Duodenal mucosa (tissue), 2 donors: ENCODE results near the gene VTI1A.

Source experiments
- H3K27ac ChIP-seq: one replicate; pipeline ENCODE4 v1.7.0; 2013; ENCODE audit warnings: low read depth, low read length
- H3K27me3 ChIP-seq, 2 donors: one replicate each; pipeline ENCODE4 v1.7.0; 2013; ENCODE audit warnings: low read length in 2 of 2, control low read depth in 1 of 2; ENCODE audit not compliant: insufficient read depth in 2 of 2, control insufficient read depth in 1 of 2
- H3K36me3 ChIP-seq, 2 donors: one replicate each; pipeline ENCODE4 v1.7.0; 2013; ENCODE audit warnings: low read length in 2 of 2, control low read depth in 1 of 2; ENCODE audit not compliant: insufficient read depth in 2 of 2, control insufficient read depth in 1 of 2
- H3K4me1 ChIP-seq, 2 donors: one replicate each; pipeline ENCODE4 v1.7.0; 2013; ENCODE audit warnings: low read length in 2 of 2, control low read depth in 1 of 2; ENCODE audit not compliant: insufficient read depth in 2 of 2, control insufficient read depth in 1 of 2
- H3K4me3 ChIP-seq, 2 donors: one replicate each; pipeline ENCODE4 v1.7.0; 2013; ENCODE audit warnings: low read length in 2 of 2, low read depth in 1 of 2
- H3K9ac ChIP-seq, 2 donors: one replicate each; pipeline ENCODE4 v1.7.0; 2013; ENCODE audit warnings: low read length in 2 of 2, low read depth in 1 of 2
- H3K9me3 ChIP-seq, 2 donors: one replicate each; pipeline ENCODE4 v1.7.0; 2013; ENCODE audit warnings: low read length in 2 of 2, control low read depth in 1 of 2; ENCODE audit not compliant: control insufficient read depth in 1 of 2

Gene VTI1A

DNA sequence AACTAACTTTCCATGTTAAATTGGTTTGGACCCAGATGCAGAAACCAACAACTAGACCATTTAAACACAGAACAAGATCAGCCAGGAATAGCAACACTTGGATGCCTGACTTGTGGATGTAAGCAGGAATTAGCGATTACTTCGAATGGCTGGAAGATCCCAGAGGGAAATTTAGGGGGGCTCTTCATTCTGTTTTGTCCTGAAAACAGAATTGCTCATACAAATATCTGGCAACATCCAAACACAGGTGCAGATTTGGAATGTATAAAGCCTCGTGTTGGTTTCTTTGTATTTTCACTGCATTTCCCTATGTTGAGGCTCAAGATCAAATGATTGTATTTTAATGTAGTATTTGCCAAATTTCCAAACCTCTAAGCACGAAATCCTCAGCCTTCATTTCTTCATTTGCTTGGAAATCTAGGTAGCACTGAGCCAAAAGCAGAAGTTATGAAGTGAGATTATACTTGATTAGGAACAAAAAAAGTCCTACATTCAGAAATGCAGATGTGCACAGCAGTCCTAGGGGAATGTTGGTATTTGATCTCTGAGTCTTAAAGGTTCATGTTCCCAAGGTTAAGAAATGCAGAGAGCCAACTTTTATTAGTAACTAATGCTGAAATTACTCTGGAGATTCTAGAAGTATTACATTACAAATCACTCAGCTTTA is 254.3 kb downstream of the VTI1A start:
- Histone ChIP-seq H3K9me3 (no peaks in the 10 kb centered on the region), H3K27ac (no peak overlapping the region), H3K36me3 (no peaks in the 10 kb centered on the region), H3K4me1 (no peaks in the 10 kb centered on the region), H3K9ac (no peak overlapping the region), H3K4me3 (no peak overlapping the region), H3K27me3 (no peaks in the 10 kb centered on the region)

DNA sequence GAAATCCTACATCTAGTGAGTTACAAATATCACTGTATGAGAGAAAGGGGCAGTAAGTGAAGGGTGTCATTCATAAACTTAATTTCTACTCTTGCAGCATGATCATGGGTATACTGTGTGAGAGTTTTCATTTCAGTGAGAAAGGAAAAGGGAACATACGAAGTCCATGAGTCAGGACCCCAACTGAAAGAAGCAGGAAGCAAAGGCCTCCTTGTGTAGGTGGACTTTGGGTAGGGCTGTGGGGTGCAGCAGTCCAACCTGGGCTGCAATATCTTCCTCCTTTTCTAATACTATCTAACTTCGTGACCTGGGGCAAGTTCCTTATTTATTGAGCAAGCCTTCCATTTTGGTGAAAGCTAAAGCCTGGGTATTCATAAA is 254.9 kb downstream of the VTI1A start:
- no peaks in the 10 kb centered on the region for H3K9me3 ChIP-seq
- H3K9ac ChIP-seq, result no peak overlapping the region
- H3K4me3 ChIP-seq, result no peak overlapping the region
- no peaks in the 10 kb centered on the region for H3K27me3 ChIP-seq
- H3K4me1 ChIP-seq, result no peaks in the 10 kb centered on the region
- H3K27ac ChIP-seq, result no peak overlapping the region
- no peaks in the 10 kb centered on the region for H3K36me3 ChIP-seq

DNA sequence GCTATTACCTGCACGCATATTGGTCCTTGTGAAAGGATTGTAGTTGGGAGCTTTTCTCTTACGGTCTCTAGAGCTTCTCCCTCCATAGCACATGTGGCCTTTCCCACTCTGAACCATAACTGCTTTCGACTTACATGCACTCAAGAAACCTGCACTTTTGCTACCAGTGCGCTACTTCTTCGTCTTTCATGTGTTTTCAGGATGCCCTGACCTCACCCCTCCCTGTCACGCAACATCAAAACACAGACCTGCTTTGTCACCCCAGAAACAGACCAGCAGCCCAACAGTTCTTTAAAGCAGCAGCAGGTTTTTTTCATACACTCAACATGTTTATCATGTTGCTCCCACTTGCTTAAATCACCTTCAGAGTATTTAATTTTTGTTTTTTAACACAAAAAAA is 259.6 kb downstream of the VTI1A start:
- Histone ChIP-seq H3K27ac (no peak overlapping the region), H3K36me3 (no peaks in the 10 kb centered on the region), H3K4me3 (no peak overlapping the region), H3K9ac (no peak overlapping the region), H3K4me1 (no peaks in the 10 kb centered on the region), H3K27me3 (no peaks in the 10 kb centered on the region), H3K9me3 (no peaks in the 10 kb centered on the region)

DNA sequence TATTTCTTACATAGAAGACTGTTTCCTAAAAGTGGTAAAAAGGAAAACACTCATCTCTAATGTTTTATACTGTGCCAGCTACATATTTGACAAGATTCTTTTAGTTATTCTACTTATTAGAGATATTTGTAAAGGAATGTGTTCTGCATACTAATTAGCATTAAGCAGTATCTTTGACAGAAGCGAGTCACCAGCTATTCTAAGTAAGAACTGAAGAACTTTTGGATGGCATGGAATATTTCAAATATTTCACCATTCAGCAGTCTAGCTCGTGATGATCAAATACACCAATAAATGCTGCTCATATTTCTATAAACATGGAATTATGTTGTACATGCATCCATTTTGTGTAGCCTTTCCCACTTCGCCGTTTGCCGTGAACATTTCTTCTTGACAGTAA is 261.4 kb downstream of the VTI1A start:
- H3K4me1 ChIP-seq, result no peaks in the 10 kb centered on the region
- no peaks in the 10 kb centered on the region for H3K9me3 ChIP-seq
- H3K27me3 ChIP-seq, result no peaks in the 10 kb centered on the region
- H3K27ac ChIP-seq, result no peak overlapping the region
- no peaks in the 10 kb centered on the region for H3K36me3 ChIP-seq
- no peak overlapping the region for H3K4me3 ChIP-seq
- H3K9ac ChIP-seq, result no peak overlapping the region

DNA sequence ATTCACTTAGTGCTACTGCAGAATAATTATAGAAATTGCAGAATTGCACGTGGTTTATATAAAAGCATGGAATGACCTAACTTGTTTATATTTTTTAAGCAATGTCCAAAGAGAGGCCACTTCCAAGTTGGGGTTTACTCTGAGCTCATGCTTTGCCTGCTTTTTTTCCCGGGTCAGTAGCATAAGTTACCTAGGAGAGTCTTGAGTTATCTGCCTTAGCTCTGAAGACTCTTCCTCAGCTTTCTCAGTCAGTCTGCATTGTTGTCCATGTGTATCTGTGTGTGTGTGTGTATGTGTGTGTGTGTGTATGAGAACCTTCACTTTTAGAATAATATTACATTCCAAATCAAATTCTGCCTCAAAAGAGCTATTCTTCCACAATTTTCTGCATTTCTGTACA is 263.5 kb downstream of the VTI1A start:
- Histone ChIP-seq H3K36me3 (no peaks in the 10 kb centered on the region), H3K9ac (no peak overlapping the region), H3K9me3 (no peaks in the 10 kb centered on the region), H3K27me3 (no peaks in the 10 kb centered on the region), H3K27ac (no peak overlapping the region), H3K4me1 (peaks cover 0 to 4% of the 10 kb centered on the region in 2 donors), H3K4me3 (no peak overlapping the region)

DNA sequence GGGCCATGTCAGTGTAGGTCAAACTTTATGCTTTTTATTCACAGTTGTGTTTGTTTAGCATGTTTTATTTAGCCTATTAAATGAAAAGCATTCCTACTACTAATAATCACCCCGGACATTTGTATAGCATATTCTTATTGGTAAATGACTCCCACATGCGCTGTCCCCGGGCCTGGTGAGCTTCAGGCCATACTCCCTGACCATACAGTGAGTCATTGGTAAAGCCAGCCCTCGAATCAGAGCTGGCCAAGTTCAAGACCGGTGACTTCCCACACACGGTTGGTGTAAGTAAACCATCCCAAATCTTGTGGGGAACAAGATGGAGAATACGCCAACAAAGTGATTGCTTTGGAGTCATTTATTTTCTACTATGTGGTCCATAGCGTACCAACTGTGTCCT is 264.4 kb downstream of the VTI1A start:
- Histone ChIP-seq H3K27ac (no peak overlapping the region), H3K4me1 (peaks cover 0 to 4% of the 10 kb centered on the region in 2 donors), H3K36me3 (no peaks in the 10 kb centered on the region), H3K4me3 (no peak overlapping the region), H3K9me3 (no peaks in the 10 kb centered on the region), H3K27me3 (no peaks in the 10 kb centered on the region), H3K9ac (no peak overlapping the region)

DNA sequence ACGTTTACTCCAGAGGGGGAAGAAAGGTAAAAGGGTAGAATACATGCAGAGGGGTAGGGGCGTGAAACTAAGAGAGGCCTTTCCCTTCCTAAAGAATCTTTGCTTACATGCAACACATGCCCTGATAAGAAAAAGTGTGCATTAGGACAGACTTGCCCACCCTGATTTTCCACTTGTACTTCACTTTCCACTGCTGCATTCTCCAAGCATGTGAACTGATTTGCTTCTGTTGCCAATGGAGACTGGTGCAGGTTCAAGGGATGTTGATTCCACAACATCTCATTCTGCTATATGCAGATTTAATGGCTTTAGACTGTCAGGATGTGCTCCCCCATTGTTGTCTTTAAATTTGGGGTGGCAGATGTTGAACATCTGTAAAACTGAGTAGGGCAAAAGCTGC is 265.5 kb downstream of the VTI1A start:
- Histone ChIP-seq H3K4me3 (no peak overlapping the region), H3K9me3 (no peaks in the 10 kb centered on the region), H3K27me3 (no peaks in the 10 kb centered on the region), H3K4me1 (peaks cover 0 to 11% of the 10 kb centered on the region in 2 donors), H3K36me3 (no peaks in the 10 kb centered on the region), H3K27ac (no peak overlapping the region), H3K9ac (no peak overlapping the region)

DNA sequence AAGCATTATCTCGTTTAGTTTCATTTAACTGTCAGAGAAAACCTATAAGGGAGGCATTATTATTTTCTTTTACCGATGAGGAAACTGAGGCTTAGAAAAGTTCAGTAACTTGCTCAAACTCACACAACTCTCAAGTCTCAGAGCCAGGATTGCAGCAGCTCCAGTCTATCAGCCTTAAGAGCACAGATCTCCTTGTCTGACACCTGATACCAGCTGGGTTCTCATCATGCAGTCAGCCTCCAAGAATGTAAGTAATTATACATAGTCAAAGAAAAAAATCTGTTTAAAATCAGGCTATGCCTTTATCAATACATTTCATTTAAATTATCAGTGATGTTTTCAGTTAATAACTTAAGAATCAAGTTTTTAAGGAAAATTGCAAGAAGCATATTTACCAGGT is 266.4 kb downstream of the VTI1A start:
- H3K27ac ChIP-seq, result no peak overlapping the region
- H3K9ac ChIP-seq, result no peak overlapping the region
- H3K36me3 ChIP-seq, result no peaks in the 10 kb centered on the region
- H3K4me1 ChIP-seq, result peaks cover 0 to 11% of the 10 kb centered on the region in 2 donors
- no peaks in the 10 kb centered on the region for H3K27me3 ChIP-seq
- H3K9me3 ChIP-seq, result no peaks in the 10 kb centered on the region
- H3K4me3 ChIP-seq, result no peak overlapping the region

DNA sequence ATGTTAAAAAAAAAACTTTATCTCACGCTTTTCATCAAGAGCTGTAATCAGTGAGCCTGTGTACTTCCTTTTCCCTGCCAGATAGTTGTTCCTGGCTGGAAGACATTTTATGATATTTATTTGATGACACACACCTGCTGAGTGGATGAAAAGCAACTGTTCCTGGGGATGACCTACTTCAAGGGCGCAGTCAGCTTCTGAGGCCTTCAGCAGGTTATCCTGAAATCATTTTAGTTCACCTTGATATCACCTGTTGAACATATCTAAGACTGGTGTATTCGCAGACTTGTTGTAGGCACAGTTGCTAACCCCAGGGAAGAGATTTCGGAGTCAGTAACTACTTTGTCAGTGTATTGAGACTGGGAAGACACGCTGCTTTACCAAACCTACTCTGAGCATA is 268.6 kb downstream of the VTI1A start:
- H3K4me3 ChIP-seq, result no peak overlapping the region

DNA sequence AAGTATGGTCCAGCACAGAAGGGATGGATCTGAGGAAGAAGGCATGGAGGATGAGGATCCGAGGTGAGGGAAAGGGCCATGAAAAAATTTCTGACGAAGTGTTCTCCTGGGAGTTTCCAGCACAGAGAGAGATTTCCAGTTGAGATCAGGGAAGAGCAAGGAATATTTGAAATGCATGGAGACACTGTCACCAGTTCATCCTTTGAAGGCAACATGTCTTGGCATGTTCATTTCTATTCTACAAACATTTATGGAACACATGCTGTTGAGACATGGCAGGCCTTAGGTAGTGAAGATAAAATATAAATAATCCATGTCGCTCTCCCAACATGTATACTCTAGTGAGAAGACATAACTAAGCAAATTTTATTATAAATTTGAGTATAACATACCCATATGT is 269.1 kb downstream of the VTI1A start:
- H3K9me3 ChIP-seq, result no peaks in the 10 kb centered on the region
- peaks cover 0 to 11% of the 10 kb centered on the region in 2 donors for H3K4me1 ChIP-seq
- H3K27me3 ChIP-seq, result no peaks in the 10 kb centered on the region
- H3K9ac ChIP-seq, result no peak overlapping the region
- no peak overlapping the region for H3K4me3 ChIP-seq
- no peak overlapping the region for H3K27ac ChIP-seq
- H3K36me3 ChIP-seq, result no peaks in the 10 kb centered on the region

More for the DNA sequence above, 268.6 kb downstream of the VTI1A start:
- no peaks in the 10 kb centered on the region for H3K9me3 ChIP-seq
- H3K9ac ChIP-seq, result no peak overlapping the region
- H3K27ac ChIP-seq, result no peak overlapping the region
- no peaks in the 10 kb centered on the region for H3K27me3 ChIP-seq
- H3K36me3 ChIP-seq, result no peaks in the 10 kb centered on the region
- H3K4me1 ChIP-seq, result peaks cover 0 to 11% of the 10 kb centered on the region in 2 donors
